PFSK-1 (cell line): ENCODE results near the gene CRB1.

Experiments used
- POLR2AphosphoS5 ChIP-seq: IDR thresholded peaks from 2 replicates; pipeline ENCODE4 v1.6.1; 2012; ENCODE audit warnings: low read depth, mild to moderate bottlenecking, control low read depth, low read length, moderate library complexity
- TAF1 ChIP-seq: IDR thresholded peaks from 2 replicates; pipeline ENCODE4 v1.6.1; 2012; ENCODE audit warnings: low read length, control low read depth, borderline replicate concordance; ENCODE audit not compliant: insufficient read depth

- TF ChIP-seq POLR2AphosphoS5 (no peak), TAF1 (no peak)
Measured at GRCh38 chr1:197437601-197438000, 169.5 kb downstream of the CRB1 start.
